ENCODE results near the gene LPP. TPM values are rescaled to one million over a fixed set of nuclear protein-coding genes. Genes with fewer than 3 reads are reported as not detected.

The LPP gene
- total and polyA plus RNA-seq, 2 donors (not counting 1 experiment from before 2014, with no cell fraction given), result 7.6 to 81.7 TPM

DNA sequence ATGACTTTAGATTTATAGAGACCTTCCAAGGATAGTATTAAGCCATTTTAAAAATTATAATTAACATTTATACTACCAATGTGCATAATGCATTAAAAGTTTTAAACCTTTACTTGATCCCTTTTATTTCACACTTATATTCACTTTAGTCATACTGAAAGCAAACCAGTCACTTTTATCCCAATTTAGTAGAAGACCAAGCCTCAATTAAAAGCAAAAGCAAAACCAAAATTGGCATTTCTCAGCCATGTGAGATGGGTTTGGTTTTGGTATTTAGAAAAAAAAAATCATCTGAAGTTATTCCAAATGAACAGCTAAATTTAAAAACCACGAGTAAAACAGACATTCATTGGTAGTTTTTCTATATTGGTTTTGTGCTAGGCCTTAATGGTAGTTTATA, 249.4 kb downstream of the LPP start:
- no peaks in the 10 kb centered on the region for H4K20me1 ChIP-seq (ENCODE audit: control insufficient read depth, insufficient read depth, low read length, poor library complexity, severe bottlenecking)
- Mint-ChIP-seq H3K4me1 (peaks cover 69% of the 10 kb centered on the region), H3K27ac (no peak overlapping the region), H3K4me3 (no peak overlapping the region), H3K9me3 (ENCODE audit: insufficient read depth) (peaks cover 2% of the 10 kb centered on the region), H3K27me3 (no peaks in the 10 kb centered on the region)
- DNase-seq, result no peak
- no peak overlapping the region for H3K9ac ChIP-seq (ENCODE audit: low read length)
- ChIA-PET CTCF (interaction anchor here (0.9 kb wide), 1 partner anchor 663 kb away, joined by 4 read pairs; no protein-coding TSS in a partner anchor), POLR2A (no interaction called here)
- peaks cover 0 to 2% (median 0%) of the 10 kb centered on the region in 3 donors for H3K9me3 ChIP-seq (ENCODE audit: control extremely low read depth in 1 of 3, control insufficient read depth in 2 of 3, insufficient read depth in 1 of 3, low read length in 2 of 3)
- peaks cover 2 to 4% of the 10 kb centered on the region in 2 experiments for H3K36me3 ChIP-seq (replicated peaks in 1 of 2; ENCODE audit: control extremely low read depth in 1 of 2, control insufficient read depth in 1 of 2, extremely low read depth in 1 of 2, insufficient read depth in 2 of 2, low read length in 1 of 2)
- intact Hi-C loops (cut with micrococcal nuclease), result loop anchor here (5.0 kb wide), 1 partner anchor 84 kb away; no protein-coding TSS in a partner anchor
- WGBS (ENCODE audit: insufficient coverage), result no CpG with 5 or more reads among the region's 1 CpG
- no peak overlapping the region for H2AFZ ChIP-seq (ENCODE audit: insufficient read depth, low read depth, low read length, poor library complexity, severe bottlenecking)
- no peak for TF ChIP-seq EZH2 (IDR thresholded peaks at IDR 0.05; ENCODE audit: borderline replicate concordance, insufficient read depth, low read depth, low read length, poor library complexity, severe bottlenecking)
- TF ChIP-seq, protein P1, sequence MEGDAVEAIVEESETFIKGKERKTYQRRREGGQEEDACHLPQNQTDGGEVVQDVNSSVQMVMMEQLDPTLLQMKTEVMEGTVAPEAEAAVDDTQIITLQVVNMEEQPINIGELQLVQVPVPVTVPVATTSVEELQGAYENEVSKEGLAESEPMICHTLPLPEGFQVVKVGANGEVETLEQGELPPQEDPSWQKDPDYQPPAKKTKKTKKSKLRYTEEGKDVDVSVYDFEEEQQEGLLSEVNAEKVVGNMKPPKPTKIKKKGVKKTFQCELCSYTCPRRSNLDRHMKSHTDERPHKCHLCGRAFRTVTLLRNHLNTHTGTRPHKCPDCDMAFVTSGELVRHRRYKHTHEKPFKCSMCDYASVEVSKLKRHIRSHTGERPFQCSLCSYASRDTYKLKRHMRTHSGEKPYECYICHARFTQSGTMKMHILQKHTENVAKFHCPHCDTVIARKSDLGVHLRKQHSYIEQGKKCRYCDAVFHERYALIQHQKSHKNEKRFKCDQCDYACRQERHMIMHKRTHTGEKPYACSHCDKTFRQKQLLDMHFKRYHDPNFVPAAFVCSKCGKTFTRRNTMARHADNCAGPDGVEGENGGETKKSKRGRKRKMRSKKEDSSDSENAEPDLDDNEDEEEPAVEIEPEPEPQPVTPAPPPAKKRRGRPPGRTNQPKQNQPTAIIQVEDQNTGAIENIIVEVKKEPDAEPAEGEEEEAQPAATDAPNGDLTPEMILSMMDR (IDR thresholded peaks at IDR 0.05), result no peak
- peak overlapping the region; percentile 37 for H3K4me2 ChIP-seq (replicated peaks; ENCODE audit: low read depth, low read length, poor library complexity, severe bottlenecking)
- H3K4me1 ChIP-seq (ENCODE audit: control insufficient read depth in 2 of 2, insufficient read depth in 2 of 2, low read length in 2 of 2), result peaks cover 43 to 50% of the 10 kb centered on the region in 2 donors
- ATAC-seq (ENCODE audit: low read depth), result no peak
- H3K79me2 ChIP-seq (ENCODE audit: control insufficient read depth, insufficient read depth, low read length), result peaks cover 15% of the 10 kb centered on the region
- H3K4me3 ChIP-seq (ENCODE audit: control extremely low read depth in 1 of 5, extremely low read depth in 1 of 5, insufficient read depth in 1 of 5, low read depth in 2 of 5, low read length in 4 of 5), result no peak overlapping the region
- H3K27ac ChIP-seq (ENCODE audit: low read length in 2 of 2), result no peak overlapping the region
- H3K27me3 ChIP-seq (replicated peaks in 1 of 4; ENCODE audit: control extremely low read depth in 1 of 4, control insufficient read depth in 3 of 4, insufficient read depth in 4 of 4, low read length in 3 of 4), result no peaks in the 10 kb centered on the region

DNA sequence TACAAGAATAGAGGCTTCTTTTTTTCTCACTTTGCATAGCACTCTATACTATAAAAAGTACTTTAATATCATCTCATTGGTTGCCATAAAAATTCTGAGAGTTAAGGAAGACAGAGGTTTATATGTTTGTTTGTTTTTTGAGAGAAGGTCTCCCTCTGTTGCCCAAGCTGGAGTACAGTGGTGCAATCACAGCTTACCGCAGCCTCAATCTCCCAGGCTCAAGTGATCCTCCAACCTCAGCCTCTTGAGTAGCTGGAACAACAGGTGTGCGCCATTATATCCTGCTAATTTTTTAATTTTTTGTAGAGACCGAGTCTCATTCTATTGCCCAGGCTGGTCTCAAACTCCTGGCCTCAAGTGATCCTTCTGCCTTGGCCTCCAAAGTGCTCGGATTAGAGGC, 250.2 kb downstream of the LPP start:
- WGBS (ENCODE audit: insufficient coverage), result 100% methylated on average over 4 of the region's 4 CpGs
- H3K36me3 ChIP-seq (replicated peaks in 1 of 2; ENCODE audit: control extremely low read depth in 1 of 2, control insufficient read depth in 1 of 2, extremely low read depth in 1 of 2, insufficient read depth in 2 of 2, low read length in 1 of 2), result peaks cover 2 to 4% of the 10 kb centered on the region in 2 experiments
- DNase-seq (no peak), ATAC-seq (ENCODE audit: low read depth) (no peak)
- H3K9me3 ChIP-seq (ENCODE audit: control extremely low read depth in 1 of 3, control insufficient read depth in 2 of 3, insufficient read depth in 1 of 3, low read length in 2 of 3), result peaks cover 0 to 2% (median 0%) of the 10 kb centered on the region in 3 donors
- H3K27ac ChIP-seq (ENCODE audit: low read length in 2 of 2), result no peak overlapping the region
- H3K4me1 ChIP-seq (ENCODE audit: control insufficient read depth in 2 of 2, insufficient read depth in 2 of 2, low read length in 2 of 2), result peaks cover 36 to 44% of the 10 kb centered on the region in 2 donors
- H3K79me2 ChIP-seq (ENCODE audit: control insufficient read depth, insufficient read depth, low read length), result peaks cover 9% of the 10 kb centered on the region
- no peaks in the 10 kb centered on the region for H3K27me3 Mint-ChIP-seq
- H3K27me3 ChIP-seq (replicated peaks in 1 of 4; ENCODE audit: control extremely low read depth in 1 of 4, control insufficient read depth in 3 of 4, insufficient read depth in 4 of 4, low read length in 3 of 4), result no peaks in the 10 kb centered on the region
- no peak overlapping the region for H3K4me2 ChIP-seq (replicated peaks; ENCODE audit: low read depth, low read length, poor library complexity, severe bottlenecking)
- peaks cover 2% of the 10 kb centered on the region for H3K9me3 Mint-ChIP-seq (ENCODE audit: insufficient read depth)
- ChIA-PET CTCF (interaction anchor here (0.9 to 1.1 kb wide), 2 partner anchors 661 to 664 kb away, joined by 3 to 4 read pairs; no protein-coding TSS in a partner anchor), POLR2A (interaction anchor here (0.6 kb wide), 1 partner anchor 11 kb away, joined by 3 read pairs; no protein-coding TSS in a partner anchor)
- no peaks in the 10 kb centered on the region for H4K20me1 ChIP-seq (ENCODE audit: control insufficient read depth, insufficient read depth, low read length, poor library complexity, severe bottlenecking)
- H2AFZ ChIP-seq (ENCODE audit: insufficient read depth, low read depth, low read length, poor library complexity, severe bottlenecking), result no peak overlapping the region
- peak overlapping the region; percentile 21 for H3K27ac Mint-ChIP-seq
- no peak overlapping the region for H3K9ac ChIP-seq (ENCODE audit: low read length)
- peaks cover 62% of the 10 kb centered on the region for H3K4me1 Mint-ChIP-seq
- H3K4me3 ChIP-seq (ENCODE audit: control extremely low read depth in 1 of 5, extremely low read depth in 1 of 5, insufficient read depth in 1 of 5, low read depth in 2 of 5, low read length in 4 of 5), result no peak overlapping the region
- no peak for TF ChIP-seq EZH2 (IDR thresholded peaks at IDR 0.05; ENCODE audit: borderline replicate concordance, insufficient read depth, low read depth, low read length, poor library complexity, severe bottlenecking)
- TF ChIP-seq, protein P1 (IDR thresholded peaks at IDR 0.05), result no peak
- no peak overlapping the region for H3K4me3 Mint-ChIP-seq
- intact Hi-C loops (cut with micrococcal nuclease), result loop anchor here (5.0 kb wide), 1 partner anchor 83 kb away; no protein-coding TSS in a partner anchor
